NCI-H2107 (cell line): ENCODE data around the gene MRGPRX2.

ENCODE experiments used
- DNase-seq: peaks from one replicate; lab custom pipeline; 2025; lab: John Stamatoyannopoulos, UW

MRGPRX2 gene

DNA sequence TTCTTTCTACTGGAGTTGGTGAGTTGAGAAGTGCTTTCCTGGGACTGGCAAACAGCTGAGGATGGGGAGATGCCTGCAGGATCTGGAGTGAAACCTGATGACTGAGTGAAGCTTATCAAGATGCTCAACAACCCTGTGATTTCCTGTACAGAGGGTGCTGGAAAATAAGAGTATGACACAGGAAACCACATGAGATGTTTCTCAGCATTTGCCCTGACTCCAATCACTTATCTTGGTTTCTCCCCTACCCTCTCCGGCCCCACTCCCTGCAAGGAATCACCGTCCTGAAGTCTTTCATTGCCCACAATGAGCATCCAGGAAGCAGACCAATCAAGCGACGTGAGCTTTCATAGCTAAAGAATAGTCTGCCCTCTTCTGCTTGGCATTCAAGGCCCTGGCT lies at the start of gene MRGPRX2:
MRGPRX2 (minus strand) TSS at position 89 of the 400 bp plus-strand sequence. CDS start 4,315 bp downstream, outside the sequence.
- DNase-seq: no peak

DNA sequence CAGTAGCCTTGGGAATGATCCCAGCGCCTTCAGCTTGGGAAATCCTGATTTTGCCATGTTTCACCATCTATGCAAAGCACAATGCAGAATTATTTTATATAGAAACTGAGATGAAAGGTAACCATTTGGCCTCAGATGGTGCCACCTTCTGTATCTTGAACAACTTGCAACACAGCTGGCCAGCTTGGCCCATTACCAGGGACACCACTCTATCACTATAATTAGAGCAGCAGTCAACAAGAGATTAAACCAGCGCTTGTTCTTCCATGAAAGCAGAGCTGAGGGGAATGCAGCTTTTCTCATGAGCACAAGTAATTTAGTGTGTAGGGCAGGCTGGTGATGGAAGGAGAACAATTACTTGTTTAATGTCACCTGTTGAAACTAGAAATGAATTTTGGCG lies 49.8 kb upstream of the MRGPRX2 start:
- DNase-seq: no peak

DNA sequence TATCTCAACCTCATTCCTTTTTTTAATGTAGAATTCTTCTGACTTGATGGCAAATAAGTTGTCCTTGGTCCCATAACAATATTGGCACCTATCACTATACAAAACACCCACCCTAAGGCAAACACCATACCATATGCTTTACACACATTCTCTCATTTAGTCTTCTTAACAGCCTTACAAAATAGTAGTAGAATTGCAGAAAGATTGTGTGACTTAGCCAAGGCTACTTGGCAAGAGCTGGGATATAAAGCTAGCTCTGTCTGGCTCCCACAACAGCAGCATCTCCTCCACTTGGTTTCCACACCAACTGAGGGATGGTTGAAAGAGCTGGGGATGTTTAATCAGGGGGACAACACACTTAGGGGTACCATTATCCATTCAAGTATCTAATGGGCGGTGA lies 46.6 kb upstream of the MRGPRX2 start:
- DNase-seq: no peak

DNA sequence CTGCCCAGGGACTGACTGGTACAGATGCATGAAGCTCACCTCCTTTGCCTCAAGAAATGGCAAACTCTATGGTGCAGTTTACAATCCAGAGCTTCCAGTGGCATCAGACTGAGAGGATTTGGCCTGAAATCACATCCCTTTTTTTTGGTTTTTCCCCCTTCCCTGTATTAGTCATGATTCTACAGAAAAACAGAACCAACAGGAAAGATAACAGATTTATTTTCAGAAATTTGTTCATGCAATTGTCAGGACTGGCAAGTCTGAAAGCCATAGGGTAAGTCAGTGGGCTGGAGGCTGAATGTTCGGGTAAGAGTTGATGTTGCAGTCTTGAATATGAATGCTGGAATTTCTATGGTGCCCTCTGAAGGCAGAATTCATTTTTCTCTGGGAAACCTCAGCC lies 44.5 kb upstream of the MRGPRX2 start:
- DNase-seq: no peak

DNA sequence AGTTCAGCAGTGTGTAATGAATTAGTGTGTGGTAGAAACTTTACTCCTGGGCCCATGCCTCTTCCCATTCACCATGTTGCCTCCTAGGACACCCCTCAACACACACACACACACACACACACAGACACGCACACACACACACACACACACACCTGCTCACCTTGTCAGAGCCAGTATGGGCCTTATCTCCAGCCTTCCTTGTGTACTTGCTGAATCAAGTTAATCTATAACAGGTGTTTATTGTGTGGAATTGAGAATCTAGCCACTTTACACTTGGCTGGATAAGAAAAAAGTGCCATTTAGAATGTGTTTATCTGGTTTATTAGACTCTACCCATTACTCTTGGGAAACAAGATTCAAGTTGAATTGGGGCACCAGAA lies 42.0 kb upstream of the MRGPRX2 start:
- DNase-seq: no peak

DNA sequence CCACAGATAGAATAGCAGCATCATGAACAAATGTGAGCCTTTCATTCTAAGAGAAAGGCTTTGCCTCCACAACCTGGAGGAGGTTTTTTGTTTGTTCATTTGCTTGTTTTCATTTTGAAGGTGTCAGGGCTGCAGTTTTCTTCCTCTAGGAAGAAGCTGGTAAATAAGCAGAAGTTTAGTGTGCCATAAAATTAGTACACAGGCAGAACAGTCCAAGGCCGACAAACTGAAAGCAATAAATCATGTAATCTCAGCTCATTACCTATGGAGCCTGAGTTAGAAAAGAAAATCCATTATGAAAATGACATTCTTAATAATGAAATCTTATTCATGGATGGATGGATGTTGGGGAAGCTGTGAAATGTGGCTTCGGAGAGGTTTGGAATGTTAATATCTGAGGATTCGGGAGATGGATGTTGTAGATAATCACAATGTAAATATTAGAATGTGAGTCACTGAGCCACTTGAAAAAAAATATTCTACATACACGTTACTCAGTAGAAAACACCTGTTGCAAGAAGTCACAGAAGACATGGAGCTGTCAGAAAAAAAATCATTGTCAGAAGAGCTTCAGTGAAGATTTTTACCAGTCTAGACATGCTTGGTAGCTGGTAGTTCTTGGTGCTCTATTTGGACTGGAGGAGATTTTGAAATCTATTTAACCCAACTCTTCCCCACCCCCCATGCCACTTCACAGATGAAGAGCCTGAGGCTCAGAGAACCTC lies 41.4 kb upstream of the MRGPRX2 start:
- DNase-seq: peak; percentile 36

DNA sequence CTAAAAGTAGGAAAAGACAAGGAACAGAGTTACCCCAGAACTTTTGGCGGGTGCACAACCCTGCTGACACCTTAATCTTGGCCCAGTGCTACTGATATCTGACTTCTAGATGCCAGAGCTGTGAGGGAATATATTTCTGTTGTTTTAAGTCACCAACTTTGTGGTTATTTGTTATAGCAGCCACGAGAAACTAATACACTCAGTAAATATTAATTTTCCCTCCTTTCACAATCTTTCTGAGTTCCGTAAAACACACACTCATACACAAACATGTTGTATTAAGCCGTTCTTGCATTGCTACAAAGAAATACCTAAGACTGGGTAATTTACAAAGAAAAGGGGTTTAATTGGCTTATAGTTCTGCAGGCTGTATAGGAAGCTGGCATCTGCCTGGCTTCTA lies 40.4 kb upstream of the MRGPRX2 start:
- no peak for DNase-seq

DNA sequence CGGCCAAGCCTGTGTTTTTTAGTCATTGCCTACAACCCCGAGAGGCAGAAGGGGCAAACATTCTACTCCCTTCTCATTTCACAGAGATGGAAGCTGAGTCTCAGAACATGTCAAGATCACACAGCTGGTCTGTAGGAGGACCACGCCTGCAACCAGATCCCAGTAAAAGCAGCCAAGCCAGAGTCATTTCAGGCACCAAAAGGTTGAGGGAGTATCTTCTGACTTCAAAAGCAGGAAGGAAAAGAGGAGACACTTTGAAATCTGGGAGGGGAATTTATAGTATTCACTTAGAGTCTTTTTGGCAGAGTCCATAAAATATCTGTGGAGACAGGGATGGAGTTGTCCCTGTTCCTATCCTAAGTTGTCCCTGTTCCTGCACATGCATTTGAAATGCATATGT lies 38.6 kb upstream of the MRGPRX2 start:
- DNase-seq: no peak

DNA sequence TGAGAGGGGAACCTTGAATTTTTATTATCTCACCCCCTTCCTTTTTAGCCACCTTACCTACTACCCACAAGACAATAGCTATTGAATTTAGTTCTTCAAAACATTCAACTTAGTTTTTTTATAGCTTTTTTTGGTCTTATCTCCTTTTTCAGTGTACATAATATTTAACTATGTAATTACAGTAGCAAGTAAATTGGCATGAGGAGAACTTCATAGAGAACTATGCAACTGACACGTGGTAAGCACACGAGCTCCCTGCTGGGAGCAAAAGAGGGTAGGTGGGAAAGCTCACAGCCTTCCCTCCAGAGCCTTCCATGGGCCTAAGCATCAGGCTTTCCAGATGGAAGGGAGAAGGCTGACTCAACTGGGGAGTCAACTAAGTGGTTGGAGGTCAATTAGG lies 34.3 kb upstream of the MRGPRX2 start:
- DNase-seq: no peak

DNA sequence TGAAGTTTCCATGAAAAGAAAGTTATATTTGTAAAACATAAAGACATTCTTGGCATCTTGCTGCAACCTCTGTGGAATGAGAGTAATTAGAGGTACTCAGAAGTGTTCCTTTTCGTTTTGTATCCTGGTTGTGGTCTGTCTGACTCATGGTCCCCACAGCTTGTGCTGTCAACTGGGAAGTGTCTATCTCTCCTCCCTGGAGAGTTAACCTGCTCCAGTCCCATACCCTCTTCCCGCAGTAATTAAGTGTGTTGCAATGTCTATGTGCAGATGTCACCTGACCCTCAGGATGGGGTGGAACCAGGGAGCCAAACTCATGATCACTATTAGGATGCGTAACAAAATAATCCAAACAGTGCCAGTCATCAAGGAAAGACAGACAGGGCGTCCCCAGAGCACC lies 33.5 kb upstream of the MRGPRX2 start:
- DNase-seq: no peak

DNA sequence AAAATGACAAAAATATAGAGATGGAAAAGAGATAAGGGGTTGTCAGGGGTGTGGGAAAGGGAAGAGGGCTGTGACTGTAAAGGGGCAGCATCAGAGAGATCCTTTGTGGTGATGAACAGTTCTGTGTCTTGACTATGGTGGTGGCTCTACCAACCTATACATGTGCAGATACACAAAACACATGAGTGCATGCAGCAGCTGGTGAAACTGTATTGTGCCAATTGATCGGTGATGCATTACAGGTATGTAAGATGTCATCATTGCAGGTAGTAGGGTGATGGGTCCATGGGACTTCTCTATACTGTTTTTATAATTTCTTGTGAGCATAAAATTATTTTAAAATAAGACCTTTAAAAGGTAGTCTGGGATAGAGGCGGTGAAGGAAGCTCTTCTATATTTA lies 32.3 kb upstream of the MRGPRX2 start:
- DNase-seq: no peak

DNA sequence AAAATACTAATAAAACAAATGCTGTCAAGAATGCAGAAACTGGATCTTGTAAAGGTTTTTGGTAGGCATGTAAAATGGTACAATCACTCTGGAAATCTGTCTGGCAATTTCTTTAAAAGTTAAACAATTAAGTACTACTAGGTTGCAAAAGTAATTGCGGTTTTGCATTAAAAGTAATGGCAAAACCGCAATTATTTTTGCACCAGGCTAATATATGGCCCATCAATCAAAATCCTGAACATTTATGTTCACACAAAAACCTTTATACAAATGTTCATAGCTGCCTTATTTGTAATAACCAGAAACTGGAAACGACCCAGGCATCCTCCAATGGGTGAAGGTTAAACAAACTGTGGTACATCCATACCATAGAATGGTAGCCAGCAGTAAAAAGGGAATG lies 31.8 kb upstream of the MRGPRX2 start:
- no peak for DNase-seq

DNA sequence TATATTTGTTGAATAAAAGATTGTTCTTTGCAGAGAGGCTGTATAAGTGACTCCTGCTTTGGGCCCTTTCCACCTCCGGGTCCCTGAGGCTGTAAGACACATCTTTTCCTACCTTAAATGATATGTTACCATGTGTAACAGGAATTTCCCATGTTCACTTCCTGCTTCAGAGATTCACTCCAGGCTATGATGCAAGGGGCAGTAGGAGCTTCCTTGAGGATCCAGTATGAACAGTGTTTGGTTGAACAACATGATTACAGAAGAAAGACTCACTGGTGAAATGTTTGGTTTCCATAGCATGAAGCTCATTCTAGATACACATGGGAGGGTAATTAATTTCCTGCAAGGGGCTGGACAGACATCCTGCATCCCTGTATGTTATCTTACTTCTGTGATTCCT lies 30.8 kb upstream of the MRGPRX2 start:
- DNase-seq: no peak

DNA sequence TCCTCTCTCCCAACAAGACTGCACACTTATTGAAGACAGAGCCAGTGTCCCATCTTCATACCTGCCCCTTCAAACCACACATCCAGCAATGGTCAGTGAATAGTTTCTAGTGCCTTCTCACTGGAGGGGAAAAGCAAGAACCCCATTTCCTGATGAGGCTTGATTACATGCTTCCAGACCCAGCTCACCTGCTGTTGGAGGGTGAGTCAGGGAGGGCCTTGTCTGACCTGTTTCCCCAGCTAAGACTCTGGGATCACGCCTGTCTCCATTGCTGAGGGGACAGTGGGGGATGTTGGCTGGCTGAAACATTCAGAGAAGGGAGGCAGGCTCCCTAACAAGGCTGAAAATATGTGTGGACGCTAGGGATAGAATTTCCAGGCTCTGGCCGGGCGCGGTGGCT lies 28.9 kb upstream of the MRGPRX2 start:
- no peak for DNase-seq

DNA sequence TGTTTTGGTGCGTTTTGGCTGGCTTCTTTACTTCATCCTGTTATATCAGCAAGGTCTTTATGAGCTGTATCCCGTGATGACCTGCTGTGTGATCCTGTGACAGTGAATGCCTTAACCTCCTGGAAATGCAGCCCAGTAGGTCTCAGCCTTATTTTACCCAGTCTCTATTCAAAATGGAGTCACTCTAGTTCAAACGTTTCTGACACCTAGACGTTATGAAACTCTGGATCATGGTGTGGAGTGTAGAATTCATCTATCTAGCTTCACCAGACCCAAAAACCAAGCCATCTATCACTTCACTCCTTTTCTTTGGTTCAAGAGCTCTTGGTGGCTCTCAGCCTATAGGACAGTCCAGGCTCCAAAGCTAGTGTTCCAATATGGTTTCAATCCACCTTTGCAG lies 28.3 kb upstream of the MRGPRX2 start:
- no peak for DNase-seq

DNA sequence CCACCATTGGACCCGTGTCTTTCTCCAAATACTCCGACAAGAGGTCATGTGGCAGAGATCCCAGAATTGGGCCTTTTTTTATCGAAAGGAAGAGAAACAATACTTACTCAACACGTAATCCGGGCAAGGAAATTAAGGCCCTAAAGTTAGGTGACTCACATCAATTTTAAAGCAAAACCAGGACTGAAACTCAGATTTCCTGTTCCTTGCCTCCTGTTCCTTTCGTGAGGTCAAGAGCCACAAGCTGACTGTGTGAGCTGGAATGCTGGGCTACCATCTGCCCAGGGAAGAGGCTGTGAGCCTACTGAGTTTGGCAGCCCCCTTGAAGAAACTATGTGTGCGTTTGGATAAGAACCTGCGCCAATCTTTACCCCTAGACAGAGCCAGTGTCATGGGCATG lies 27.1 kb upstream of the MRGPRX2 start:
- no peak for DNase-seq

DNA sequence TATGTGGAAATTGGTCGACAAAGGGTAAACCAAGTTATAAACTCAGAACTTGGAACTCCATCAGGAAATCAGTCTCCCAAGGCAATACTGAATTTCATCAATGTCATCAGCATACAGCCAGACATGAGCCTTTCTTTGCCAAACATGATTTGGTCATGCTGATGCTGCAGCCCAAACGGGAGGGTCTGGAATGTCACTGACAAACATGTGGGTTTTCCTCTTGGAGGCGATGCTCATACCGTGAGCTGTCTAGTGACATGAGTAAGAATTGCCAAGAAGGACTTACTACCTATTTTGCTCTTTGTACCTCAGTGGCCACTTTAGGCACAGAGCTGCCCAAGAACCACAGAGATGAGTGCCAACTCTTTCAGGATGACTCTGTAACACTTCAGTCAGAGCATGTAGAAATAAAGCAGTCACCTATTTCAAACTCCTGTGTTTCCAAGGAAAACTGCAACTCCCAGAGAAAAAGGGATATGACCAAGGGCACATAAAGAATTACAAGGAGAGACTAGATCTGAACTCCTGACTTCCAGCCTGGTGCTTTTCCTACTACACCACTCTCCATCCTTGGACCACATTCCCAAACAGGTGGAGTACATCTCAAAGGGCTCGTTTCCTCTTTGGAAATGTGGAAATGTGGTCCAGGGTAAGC lies 24.3 kb upstream of the MRGPRX2 start:
- no peak for DNase-seq

DNA sequence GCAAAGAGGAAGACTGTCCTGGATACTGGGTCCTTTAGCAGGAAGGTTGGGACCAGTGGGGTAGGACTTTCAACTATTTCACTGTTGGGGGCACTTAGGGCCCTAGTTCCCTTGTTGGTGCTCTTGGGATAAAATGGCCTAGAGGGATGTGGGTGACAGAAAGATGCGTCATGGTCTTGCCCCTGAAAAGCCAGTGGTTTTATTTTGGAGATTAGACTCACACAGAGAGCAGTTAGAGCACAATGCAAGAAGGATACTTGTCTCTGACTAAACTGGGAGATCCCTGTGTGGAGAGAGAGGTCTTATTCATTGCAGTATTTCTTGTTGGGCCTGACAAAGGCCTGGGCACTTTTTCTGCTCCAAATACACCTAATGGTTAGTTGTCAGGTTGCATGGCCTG lies 22.6 kb upstream of the MRGPRX2 start:
- DNase-seq: no peak

DNA sequence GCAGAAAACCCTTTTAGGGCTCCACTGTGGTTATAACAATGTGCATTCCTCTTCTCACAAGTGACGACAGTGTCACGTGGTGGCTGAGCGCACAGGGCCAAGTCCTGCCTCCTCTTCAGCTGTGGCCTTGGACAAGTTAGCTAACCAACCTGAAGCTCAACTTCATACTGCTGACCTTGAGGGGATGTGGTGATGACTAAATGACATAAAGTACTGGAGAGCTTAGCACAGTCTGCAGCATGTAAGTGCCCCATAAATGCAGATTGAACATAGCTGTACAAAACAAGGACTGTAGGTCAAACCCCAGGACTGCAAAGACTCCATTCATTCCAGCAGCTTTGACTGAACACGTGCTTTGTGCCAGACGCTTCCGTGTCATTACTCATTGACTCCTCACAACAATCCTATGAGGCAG lies 20.1 kb upstream of the MRGPRX2 start:
- DNase-seq: no peak

DNA sequence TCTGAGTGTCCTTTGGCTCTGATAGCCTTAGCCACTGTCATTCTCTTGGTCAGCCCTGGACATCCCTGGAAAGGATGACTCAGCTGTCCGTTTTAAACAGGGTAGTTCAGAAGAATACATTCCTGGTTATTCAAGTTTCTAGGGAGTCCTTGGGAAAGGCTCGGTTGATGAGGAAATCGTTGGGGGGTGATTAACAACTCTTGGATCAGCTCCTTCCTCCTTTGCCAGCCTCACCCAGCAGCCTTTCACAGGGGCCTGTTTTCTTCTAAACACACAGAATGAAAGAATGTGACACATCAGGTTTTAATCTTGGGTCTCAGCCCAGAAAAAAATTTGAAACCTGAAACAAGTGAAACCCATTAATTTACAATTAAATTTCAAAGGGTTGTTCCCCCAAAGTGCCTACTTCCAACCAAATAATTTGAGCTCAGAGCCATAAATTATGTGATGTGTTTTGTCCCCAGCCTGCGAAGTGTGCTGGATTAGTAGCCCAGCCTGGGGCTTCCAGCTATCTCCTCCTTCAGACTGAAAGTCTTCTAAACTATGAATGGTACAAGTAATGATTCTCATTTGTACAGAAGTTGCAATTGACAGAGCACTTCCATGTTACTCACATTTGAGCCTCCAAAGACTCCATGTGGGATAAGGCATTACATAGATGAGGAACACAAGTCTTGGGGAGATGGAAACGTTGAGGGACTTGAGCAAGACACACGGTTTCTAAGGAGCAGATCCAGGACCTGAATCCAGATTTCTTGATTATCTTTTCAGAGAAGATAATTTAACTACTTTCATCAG lies 19.3 kb upstream of the MRGPRX2 start:
- DNase-seq: no peak

DNA sequence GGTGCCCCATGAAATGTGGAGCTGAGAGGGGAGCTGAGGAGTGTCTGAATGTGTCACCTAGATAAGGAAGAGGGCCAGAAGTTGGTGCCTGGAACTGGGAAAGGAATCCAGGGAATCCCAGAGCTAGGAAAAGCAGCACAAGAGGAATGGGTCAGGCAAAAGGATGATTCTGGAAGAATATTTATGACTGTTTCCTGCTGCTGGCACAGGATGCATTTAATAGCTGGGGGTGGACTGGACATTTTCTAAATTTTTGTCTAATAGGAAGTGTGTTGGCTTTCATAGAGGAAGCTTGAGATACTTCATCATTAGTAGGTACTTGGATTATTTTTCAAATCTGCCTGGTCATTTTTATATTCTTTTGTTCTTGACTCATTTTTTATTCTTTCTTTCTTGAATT lies 17.4 kb upstream of the MRGPRX2 start:
- DNase-seq: no peak

DNA sequence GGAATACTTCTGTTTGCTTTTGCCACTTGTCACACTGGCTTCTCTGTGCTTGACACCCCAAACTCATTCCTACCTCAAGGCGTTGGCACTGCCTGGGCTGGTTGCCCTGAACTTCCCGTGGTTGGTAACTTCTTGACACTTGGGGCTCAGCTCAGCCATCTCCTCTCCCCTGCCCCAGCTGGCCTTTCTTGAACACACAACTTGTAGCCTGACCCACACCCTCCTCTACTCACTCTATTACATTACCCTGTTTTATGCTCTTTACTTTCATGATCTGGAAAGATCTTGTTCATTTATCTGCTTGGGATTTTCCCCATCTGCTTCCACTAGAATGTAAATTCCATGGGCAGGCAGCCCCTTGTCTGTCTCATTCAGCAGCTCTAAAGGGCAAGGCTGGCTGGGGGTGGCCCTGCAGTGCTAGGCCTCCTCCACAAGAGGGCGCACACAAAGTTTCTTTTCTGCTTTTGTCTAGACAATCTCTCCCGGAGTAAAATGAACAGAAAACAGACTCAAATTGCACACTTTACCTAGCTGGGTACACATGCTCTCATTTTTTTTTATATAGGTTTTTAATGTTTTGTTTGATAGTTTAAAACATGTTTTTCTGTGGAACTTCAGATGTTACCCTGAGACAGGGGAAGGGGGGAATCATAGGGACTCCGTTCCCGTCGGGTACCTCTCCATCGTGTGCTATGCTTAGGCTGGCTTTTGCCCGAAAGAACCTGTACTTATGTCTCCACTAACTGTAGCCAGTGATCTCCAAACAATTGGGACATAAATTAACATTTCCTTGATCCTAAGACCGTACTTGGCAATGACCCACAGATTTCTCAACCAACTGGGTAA lies 16.4 kb upstream of the MRGPRX2 start:
- DNase-seq: peak; percentile 14
